C4-2B (cell line): ENCODE results near the gene DEPP1.

Experiments used
- ZFX ChIP-seq: fragments of 450-650 bp; IDR thresholded peaks from 2 replicates; pipeline ENCODE4 v1.6.1; 2017
- TF ChIP-seq, protein P1 (sequence below): fragments of 450-650 bp; conservative IDR thresholded peaks from 2 replicates; pipeline ENCODE4 v1.5.1; 2017; ENCODE audit warnings: mild to moderate bottlenecking

GRCh38 chr10:45001381-45002148, 23.0 kb upstream of the DEPP1 start:
- TF ChIP-seq, protein P1, sequence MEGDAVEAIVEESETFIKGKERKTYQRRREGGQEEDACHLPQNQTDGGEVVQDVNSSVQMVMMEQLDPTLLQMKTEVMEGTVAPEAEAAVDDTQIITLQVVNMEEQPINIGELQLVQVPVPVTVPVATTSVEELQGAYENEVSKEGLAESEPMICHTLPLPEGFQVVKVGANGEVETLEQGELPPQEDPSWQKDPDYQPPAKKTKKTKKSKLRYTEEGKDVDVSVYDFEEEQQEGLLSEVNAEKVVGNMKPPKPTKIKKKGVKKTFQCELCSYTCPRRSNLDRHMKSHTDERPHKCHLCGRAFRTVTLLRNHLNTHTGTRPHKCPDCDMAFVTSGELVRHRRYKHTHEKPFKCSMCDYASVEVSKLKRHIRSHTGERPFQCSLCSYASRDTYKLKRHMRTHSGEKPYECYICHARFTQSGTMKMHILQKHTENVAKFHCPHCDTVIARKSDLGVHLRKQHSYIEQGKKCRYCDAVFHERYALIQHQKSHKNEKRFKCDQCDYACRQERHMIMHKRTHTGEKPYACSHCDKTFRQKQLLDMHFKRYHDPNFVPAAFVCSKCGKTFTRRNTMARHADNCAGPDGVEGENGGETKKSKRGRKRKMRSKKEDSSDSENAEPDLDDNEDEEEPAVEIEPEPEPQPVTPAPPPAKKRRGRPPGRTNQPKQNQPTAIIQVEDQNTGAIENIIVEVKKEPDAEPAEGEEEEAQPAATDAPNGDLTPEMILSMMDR = no peak; the same call in 1 of the 2 replicates
- TF ChIP-seq ZFX = no peak
